HG02885 (cell line): Measurements from ENCODE around the gene EPB41L4A.
"Not testable (repeated sequence)": the region's sequence is repeated elsewhere in the genome, so short reads cannot be mapped to it uniquely, and the experiment has no call there.

Experiments used
- ATAC-seq: cut with Tn5 transposase; IDR thresholded peaks from one replicate; pipeline ENCODE4 v1.9.1; 2021; ENCODE audit warnings: mild to moderate bottlenecking; ENCODE audit not compliant: unreplicated experiment, poor library complexity

The EPB41L4A gene

GRCh38 chr5:112366987-112367386 lies 52.1 kb downstream of the EPB41L4A start:
- ATAC-seq = peak; percentile 77

GRCh38 chr5:112360740-112361139 lies 58.3 kb downstream of the EPB41L4A start:
- not testable (repeated sequence) for ATAC-seq

- no peak for ATAC-seq
Observed at GRCh38 chr5:112356178-112356956, 62.7 kb downstream of the EPB41L4A start.

- ATAC-seq = no peak
Observed at GRCh38 chr5:112355058-112355685, 63.9 kb downstream of the EPB41L4A start.

GRCh38 chr5:112353678-112354077 lies 65.4 kb downstream of the EPB41L4A start:
- ATAC-seq = no peak

DNA sequence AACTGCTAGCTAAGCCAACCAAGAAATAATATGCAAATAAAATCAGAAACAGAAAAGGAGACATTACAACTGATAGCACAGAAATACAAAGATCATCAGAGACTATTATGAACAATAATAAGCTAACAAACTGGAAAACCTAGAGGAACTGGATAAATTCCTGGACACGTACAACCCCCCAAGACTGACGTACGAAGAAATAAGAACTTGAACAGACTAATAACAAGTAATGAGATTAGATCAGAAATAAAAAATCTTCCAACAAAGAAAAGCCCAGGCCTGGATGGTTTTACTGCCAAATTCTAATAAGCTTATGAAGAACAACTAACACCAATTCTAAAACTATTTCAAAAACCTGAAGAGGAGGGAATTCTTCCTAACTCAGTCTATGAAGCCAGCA lies 67.9 kb downstream of the EPB41L4A start:
- no peak for ATAC-seq

- ATAC-seq = no peak
Observed at GRCh38 chr5:112350626-112351025, 68.5 kb downstream of the EPB41L4A start.

DNA sequence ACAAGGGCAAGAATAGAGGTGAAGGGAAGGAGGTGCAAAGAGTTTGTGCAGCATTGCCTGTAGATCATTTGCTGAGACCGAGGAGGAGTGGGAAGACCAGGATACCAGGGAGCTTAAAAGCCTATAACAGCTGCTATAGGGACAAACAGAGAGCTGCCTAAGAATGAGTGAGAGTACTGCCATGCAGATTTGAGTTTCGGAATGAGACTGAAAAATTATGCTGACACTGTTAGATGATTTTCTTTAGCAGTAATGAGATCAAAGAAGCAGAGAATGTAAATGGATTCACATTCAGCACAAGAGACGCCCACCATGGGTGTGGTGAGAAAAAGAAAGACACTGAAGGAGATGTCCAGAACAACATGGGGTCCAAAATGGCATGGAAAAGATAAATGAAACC lies 69.7 kb downstream of the EPB41L4A start:
- no peak for ATAC-seq

DNA sequence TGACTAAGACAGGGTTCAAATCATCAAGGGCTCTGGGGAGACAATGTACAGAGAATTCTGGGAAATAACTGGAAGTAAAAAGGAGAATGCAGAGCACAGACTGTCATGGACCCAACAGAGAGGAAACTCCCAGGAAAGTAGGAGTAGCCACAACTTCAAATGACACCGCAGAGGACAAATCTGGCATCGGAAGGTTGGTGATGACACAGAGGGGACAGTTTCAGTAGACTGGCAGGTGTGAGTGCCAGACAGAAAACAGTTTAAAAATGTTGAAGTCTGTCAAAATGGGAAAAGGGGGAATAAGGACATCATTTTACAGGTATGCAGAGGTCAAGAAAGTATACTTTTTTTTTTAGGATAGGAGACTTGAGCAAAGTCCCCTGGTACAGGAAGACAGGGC lies 70.2 kb downstream of the EPB41L4A start:
- no peak for ATAC-seq

DNA sequence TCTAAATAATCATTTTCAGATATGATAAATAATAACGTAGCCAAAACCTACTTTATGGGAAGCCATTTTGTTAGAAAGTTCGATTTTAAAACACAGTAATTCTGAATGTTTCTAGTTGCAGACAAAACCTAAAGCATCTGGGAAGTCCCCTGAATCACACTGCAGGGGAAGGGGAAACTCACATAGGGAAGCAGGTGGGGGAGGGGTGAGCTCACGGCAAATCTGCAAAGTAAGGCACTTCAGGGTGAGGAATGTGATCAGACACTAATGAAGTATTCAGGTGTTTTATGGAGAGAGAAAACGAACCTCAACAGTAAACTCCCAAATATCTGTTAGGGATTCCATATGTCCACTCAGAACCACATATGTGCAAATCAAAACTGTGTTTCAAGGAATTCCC lies 70.7 kb downstream of the EPB41L4A start:
- no peak for ATAC-seq

DNA sequence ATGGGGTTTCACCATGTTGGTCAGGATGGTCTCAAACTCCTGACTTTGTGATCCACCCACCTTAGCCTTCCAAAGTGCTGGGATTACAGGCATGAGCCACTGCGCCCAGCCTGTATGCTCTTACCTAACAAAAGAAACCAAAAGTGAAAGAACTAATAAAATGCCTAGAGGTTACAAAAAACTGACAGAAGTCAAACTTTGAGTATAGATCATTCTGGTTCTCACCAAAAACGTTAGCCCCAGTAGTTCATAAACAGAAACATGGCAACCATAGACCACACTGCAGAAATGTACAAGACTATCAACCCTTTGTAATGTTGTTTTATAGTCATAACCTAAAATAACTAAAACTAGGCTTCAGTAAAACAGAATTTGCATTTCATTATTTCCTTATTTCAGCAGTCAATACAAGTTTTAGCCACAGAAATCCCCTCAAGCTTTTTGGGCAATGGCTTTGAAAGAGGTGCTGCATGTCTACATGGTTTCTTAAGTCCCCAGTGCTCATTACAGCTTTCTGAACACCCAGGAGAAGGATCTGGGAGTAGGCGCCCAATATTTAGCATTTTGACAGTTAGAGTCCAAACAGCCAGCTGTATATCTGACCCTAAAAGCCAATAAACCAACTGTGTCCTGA lies 72.5 kb downstream of the EPB41L4A start:
- ATAC-seq = peak; percentile 72

GRCh38 chr5:112344540-112344939 lies 74.5 kb downstream of the EPB41L4A start:
- no peak for ATAC-seq

GRCh38 chr5:112342389-112342788 lies 76.7 kb downstream of the EPB41L4A start:
- no peak for ATAC-seq

DNA sequence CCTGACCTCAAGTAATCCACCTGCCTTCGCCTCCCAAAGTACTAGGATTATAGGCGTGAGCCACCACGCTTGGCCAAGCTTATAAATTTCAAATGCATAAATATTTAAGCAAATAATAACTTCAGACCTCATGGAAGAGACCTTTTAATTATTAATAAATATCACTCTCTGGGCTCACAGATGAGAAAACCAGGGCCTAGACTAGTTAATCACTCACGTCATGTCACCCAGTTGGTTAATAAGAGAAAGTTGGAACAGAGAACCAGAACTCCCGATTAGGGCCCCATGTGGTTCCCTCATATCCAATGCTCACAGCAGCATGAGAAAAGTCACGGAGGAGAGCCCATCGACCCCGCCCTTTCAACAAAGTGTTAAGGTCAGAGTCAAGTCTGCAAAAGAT lies 79.3 kb downstream of the EPB41L4A start:
- ATAC-seq = no peak

- ATAC-seq = no peak
Observed at GRCh38 chr5:112338681-112339337, 80.3 kb downstream of the EPB41L4A start.

- no peak for ATAC-seq
Observed at GRCh38 chr5:112333331-112333781, 85.7 kb downstream of the EPB41L4A start.

DNA sequence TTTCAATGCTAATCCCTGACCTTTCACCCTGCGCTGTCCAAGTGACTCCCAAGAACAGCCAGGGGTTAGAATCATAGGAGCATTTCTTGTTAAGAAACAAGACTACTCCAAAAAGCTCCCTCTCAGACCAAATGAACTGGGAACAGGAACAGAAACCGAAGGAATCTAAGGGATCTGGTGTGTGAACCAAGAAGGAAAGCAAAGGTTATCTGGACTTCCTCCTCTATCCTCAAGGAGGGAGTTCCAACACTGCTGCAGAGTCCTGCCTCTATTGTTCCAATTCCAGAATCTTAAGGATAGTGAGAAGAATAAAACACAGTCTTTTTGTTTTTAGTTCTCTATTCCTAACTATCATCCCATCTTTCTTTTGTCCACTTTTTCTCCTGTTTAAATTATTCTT lies 87.2 kb downstream of the EPB41L4A start:
- no peak for ATAC-seq

DNA sequence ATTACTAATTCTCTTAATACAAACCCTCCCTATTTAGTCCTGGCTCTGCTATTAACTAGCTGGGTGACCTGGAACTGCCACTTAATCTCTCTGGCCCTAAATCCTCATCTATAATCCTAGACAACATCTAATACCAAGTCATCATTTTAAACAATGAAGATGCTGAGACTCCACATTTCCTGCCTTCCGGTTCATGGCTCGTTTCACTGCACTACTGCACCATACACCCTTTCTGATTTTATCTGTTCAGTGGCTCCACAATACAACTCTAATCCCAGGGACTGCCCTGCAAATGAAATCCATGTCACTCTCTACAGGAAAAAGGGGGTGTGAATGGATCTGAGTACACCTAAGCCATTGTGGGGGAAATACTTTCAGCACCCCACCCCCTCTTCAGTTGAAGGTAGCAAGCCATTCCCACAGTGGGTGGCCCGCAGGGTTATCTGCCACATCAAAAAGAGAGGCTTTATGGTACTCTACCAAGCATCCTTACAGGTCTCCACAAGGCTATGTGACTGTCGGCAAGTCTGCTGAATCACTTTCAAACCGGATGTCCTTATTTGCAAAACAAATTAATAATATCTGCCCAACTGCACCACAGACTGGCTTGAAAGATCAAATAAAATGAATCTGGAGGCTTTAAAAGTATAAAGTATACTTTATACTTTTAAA lies 89.5 kb downstream of the EPB41L4A start:
- peak; percentile 92 for ATAC-seq

GRCh38 chr5:112323166-112323565 lies 95.9 kb downstream of the EPB41L4A start:
- no peak for ATAC-seq

DNA sequence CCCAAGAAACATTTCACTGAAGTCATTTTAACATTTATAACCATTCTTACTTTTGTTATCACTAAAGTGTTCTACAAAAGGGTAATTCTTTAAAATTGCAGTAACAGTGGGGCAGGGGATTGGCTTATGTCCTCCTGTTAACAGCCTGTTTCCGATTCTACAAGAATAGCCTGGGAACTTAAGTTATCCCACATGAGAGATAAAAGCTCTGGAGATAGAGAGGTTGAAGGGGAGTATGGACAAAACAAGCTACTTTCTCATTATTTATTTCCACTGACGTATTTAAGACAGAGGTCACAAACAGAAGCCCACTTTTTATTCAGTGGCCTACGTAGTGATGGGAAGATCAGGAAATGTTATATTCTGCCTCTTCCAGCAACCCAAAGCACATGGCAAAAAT lies 98.7 kb downstream of the EPB41L4A start:
- no peak for ATAC-seq
